ENCODE results near the gene LACRT.
A peak's percentile ranks its signal among the peaks of the same experiment; 100 is the strongest.
"Not testable (repeated sequence)": the region's sequence is repeated elsewhere in the genome, so short reads cannot be mapped to it uniquely, and the experiment has no call there.

The LACRT gene, protein sequence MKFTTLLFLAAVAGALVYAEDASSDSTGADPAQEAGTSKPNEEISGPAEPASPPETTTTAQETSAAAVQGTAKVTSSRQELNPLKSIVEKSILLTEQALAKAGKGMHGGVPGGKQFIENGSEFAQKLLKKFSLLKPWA

DNA sequence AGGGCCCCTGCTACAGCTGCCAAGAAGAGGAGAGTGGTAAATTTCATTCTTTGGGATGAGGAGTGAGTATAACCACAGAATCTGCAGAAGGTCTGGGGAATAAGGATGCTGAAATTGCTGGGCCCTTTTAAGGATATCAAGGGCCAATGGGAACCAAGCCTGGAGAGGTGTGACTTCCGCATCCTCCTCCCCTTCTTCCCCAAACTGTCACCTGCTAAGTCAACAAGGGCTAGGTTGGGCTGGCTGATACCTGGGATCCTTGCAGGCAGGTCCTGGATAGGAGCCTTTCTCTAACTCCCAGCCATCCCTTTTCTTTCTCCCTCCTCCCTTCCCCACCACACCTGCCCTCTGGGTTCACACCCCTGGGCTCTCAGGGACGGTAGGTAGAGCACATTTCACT is at the start of gene LACRT:
Gene LACRT, minus strand, starts transcription at position 101 of the 400 bp plus-strand sequence. Its CDS starts 54 bp downstream, at position 47.
- no peak within 1 kb of the TSS for H3K27ac ChIP-seq
- TF ChIP-seq, protein P1, sequence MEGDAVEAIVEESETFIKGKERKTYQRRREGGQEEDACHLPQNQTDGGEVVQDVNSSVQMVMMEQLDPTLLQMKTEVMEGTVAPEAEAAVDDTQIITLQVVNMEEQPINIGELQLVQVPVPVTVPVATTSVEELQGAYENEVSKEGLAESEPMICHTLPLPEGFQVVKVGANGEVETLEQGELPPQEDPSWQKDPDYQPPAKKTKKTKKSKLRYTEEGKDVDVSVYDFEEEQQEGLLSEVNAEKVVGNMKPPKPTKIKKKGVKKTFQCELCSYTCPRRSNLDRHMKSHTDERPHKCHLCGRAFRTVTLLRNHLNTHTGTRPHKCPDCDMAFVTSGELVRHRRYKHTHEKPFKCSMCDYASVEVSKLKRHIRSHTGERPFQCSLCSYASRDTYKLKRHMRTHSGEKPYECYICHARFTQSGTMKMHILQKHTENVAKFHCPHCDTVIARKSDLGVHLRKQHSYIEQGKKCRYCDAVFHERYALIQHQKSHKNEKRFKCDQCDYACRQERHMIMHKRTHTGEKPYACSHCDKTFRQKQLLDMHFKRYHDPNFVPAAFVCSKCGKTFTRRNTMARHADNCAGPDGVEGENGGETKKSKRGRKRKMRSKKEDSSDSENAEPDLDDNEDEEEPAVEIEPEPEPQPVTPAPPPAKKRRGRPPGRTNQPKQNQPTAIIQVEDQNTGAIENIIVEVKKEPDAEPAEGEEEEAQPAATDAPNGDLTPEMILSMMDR (conservative IDR thresholded peaks at IDR 0.05): no peak

DNA sequence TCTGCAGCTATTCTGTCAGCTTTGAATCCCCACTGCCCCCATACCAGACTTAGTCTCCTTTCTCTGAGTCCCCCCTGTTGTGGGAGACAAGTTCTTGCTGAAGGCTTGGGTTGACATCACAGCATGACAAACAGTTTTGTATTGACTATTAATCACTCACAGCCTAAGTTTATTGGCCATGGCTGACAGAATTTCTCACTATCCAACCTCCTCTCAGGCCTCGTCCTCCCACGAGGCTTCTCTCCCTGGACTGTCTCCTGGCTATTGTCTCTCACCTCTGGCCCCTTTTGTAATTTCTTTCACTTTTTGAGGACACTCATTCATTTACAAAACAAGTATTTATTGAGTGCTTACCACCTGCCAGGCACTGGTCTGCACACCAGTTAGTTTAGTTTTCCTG is 48.7 kb upstream of the LACRT start:
- TF ChIP-seq, protein P1 (conservative IDR thresholded peaks at IDR 0.05): no peak
- TF ChIP-seq ZFX (IDR thresholded peaks at IDR 0.05): no peak
- H3K27ac ChIP-seq: no peak overlapping the region

DNA sequence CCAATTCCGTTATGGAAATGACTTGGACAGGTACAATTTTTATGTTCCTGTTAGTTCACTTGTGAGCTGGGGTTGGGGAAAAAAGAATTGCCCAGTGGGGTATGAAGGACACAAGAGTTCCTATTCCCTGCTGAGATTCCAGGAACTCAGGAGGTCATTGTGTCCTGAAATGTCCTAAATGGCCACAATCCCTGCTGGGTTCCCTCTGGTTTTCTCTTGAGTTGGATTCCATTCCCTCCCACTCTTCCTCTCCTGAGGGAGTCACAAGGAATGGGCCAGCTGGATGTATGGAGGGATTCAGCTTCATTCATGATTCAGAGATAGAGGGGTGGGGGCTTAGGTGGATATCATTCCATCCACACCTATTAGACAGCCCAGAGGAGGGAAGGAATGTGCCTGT is 48.0 kb upstream of the LACRT start:
- TF ChIP-seq ZFX (IDR thresholded peaks at IDR 0.05): no peak
- H3K27ac ChIP-seq: no peak overlapping the region

DNA sequence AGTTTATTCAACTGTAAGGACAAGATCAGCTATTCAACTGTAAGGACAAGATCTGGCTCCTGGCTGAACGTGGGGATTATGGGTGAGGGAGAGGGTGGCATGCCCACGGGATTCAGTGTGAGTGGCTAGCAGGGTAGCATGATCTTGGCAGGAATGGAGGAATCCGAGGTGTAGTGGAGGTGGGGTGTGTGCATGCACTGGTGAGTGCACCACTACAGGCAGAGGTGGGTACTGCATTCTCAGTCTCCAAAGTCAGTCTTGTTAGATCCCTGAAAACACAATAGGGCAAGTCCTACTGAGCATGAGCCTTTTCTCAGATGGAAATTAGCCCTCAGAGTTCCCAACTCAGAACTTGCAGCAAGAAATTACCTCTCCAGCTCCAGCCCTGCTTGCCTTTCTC is 45.7 kb upstream of the LACRT start:
- TF ChIP-seq ZFX (IDR thresholded peaks at IDR 0.05): no peak
- TF ChIP-seq, protein P1 (conservative IDR thresholded peaks at IDR 0.05): peak; percentile 78
- H3K27ac ChIP-seq: no peak overlapping the region

DNA sequence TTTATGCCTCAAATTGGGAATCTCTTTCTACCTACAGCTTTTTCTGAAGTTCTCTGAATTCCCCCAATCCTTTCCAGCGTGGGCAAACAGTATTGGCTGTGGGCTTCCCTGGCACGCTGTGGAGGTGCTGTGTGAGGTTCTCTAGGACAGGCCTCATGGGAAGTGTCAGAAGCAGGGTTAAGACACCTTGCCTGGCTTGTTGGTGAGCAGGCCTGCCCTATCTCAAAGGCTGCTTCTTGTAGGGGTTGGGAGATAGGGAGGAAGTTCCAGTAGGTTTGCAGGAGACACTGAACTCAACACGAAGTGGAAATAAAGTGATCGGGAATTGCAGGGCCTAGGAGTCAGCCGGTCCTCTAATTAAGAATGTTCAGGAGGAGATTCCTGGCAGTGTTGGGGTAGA is 43.4 kb upstream of the LACRT start:
- no peak overlapping the region for H3K27ac ChIP-seq
- no peak for TF ChIP-seq ZFX (IDR thresholded peaks at IDR 0.05)
- TF ChIP-seq, protein P1 (conservative IDR thresholded peaks at IDR 0.05): no peak

DNA sequence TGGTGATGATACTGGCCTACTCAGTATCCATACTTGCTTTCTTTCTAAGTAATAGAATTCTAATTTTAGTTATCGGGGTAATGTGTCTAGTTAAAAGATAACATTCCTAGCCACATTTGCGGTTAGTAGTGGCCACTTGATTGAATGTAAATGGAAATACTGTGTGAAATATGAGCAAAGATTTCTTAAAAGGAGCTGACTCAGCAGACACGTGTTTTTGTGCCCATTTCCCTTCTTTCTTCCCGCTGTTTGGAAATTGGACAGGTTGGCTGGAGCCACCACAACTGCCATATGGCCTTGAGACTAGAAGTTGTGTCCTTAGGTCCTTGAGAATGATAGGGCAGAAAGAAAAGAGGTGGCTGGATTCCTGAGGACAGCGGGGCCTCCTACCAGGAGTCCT is 33.2 kb upstream of the LACRT start:
- H3K27ac ChIP-seq: no peak overlapping the region
- TF ChIP-seq ZFX (IDR thresholded peaks at IDR 0.05): no peak
- TF ChIP-seq, protein P1 (conservative IDR thresholded peaks at IDR 0.05): no peak

DNA sequence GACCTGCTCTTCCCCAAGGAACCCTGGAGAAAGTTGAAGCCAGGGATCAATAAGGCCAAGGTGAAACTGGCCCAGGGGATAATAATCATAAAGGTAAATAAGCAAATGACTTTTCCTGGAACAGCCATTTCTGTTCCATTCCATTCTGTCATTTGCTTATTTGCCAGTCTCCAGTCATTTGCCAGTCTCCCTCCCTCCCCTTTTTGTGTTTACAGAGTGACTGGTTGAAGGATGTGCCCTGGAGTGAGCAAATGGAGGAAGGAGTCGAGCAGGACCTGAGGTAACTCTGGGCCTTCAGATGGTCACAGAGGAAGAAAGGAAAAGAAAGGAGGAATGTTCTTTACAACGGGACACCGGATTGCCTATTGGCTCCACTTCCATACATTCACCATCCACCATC is 31.3 kb upstream of the LACRT start:
- no peak overlapping the region; the same call in 1 of the 2 replicates for H3K27ac ChIP-seq
- TF ChIP-seq, protein P1 (conservative IDR thresholded peaks at IDR 0.05): no peak
- TF ChIP-seq ZFX (IDR thresholded peaks at IDR 0.05): no peak

DNA sequence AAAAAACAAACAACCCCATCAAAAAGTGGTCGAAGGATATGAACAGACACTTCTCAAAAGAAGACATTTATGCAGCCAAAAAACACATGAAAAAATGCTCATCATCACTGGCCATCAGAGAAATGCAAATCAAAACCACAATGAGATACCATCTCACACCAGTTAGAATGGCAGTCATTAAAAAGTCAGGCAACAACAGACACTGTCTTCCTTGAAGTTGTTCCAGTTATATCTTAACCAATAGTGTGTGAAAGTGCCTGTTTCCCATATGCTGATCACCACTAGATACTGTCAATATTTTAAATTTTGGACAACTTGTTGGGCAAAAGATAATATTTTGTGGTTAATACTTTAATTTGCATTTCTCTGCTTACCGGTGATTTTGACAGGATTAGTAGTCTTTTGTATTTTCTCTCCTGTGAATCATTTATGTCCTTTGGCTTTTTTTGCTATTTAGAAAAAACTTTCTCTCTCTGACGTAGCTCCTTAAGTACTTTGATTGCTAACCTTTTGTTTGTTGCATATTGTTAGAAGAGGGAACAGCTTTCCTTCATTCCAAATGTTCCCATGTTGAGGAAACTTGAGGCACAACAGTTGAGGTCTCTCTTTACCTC is 30.4 kb upstream of the LACRT start:
- H3K27ac ChIP-seq: not testable (repeated sequence)

Measured in C4-2B (cell line).